ENCODE measurements around the gene AK8. TPM values are rescaled to one million over a fixed set of nuclear protein-coding genes. Genes with fewer than 3 reads are reported as not detected.

AK8 gene
- total RNA-seq, 1 experiment from 2014 or later, result not detected

DNA sequence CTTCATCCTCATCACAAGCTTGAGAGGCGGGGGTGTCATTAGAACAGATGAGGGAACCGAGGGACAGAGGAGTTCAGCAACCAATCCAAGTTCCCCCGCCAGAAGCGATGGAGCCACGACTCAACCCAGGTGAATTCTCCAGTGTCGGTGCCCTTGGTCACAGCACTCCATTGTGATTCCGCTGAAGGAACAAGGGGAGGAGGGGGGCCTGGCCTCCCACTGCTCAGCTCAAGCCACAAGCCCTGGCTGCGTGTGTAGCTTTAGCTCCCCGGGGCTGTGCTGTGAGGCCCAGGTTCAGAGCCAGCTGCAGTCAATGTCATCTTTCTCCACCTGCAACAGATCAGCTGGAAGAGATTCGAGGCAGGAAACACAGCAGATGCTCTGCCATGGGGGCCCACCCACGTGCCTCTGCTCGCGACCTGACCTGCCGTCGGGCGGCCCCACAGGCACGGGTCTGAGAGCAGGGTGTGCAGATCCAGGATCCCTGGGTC is 135.2 kb downstream of the AK8 start:
- Histone ChIP-seq H3K9me3 (ENCODE audit: low read depth, low read length, poor library complexity, severe bottlenecking) (no peaks in the 10 kb centered on the region), H3K27me3 (replicated peaks; ENCODE audit: insufficient read depth, low read depth, low read length, poor library complexity) (peaks cover 54% of the 10 kb centered on the region), H3K4me1 (ENCODE audit: insufficient read depth, low read length, poor library complexity, severe bottlenecking) (peaks cover 22% of the 10 kb centered on the region), H3K27ac (ENCODE audit: low read depth, low read length, poor library complexity, severe bottlenecking) (no peak overlapping the region), H3K36me3 (ENCODE audit: insufficient read depth, low read length, poor library complexity, severe bottlenecking) (no peaks in the 10 kb centered on the region), H3K4me3 (ENCODE audit: low read depth, low read length, poor library complexity, severe bottlenecking) (no peak overlapping the region)
- BruUV-seq (replicated peaks), result no TSS peak
- intact Hi-C loops (cut with micrococcal nuclease; ENCODE audit: unreplicated experiment), result no loop called here
- no peak for DNase-seq (ENCODE audit: low spot score)
- no peak for TF ChIP-seq EZH2 (IDR thresholded peaks at IDR 0.05; ENCODE audit: borderline replicate concordance, low read depth, low read length, poor library complexity, severe bottlenecking)
- TF ChIP-seq, protein P1, sequence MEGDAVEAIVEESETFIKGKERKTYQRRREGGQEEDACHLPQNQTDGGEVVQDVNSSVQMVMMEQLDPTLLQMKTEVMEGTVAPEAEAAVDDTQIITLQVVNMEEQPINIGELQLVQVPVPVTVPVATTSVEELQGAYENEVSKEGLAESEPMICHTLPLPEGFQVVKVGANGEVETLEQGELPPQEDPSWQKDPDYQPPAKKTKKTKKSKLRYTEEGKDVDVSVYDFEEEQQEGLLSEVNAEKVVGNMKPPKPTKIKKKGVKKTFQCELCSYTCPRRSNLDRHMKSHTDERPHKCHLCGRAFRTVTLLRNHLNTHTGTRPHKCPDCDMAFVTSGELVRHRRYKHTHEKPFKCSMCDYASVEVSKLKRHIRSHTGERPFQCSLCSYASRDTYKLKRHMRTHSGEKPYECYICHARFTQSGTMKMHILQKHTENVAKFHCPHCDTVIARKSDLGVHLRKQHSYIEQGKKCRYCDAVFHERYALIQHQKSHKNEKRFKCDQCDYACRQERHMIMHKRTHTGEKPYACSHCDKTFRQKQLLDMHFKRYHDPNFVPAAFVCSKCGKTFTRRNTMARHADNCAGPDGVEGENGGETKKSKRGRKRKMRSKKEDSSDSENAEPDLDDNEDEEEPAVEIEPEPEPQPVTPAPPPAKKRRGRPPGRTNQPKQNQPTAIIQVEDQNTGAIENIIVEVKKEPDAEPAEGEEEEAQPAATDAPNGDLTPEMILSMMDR (conservative IDR thresholded peaks at IDR 0.05; ENCODE audit: low read depth, low read length), result no peak
- ChIA-PET CTCF (no interaction called here), POLR2A (ENCODE audit: low non-redundant PET) (no interaction called here)

DNA sequence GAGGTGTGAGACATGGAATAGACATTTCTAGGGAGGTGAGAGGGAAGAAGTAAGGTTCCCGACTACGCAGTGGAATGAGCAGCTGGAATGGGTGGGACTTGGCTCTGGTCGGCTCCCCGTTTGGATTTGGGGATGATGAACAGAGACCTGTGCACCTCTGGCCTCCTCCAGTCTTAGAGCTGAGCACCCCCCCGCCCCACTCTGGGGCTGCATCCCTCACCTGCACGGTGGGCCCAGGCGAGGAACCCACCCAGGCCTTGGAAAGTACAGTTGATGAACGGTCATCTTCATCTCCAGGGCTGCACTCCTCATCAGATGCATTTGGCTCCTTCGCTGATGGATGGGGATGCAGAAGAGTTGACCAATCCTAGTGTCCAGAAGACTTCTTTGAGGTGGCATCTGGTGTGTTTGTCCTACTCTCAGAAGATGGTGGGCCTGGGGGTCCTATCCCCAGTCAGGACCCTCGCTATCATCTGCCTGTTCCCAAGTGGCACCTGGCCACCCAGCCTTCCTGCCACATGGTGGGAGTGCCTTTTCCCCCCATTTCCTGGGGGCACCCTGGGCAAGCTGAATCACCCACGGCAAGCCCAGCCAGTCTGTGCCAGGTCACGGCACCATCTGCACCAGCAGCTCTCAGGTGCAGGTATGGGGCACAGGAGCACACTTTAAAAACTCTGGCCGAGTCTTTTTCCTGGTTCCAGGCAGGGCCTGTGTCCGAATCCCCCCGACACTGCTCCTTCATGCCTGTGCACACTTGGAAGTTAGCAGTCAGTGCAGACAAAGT is 137.4 kb downstream of the AK8 start:
- no TSS peak for BruUV-seq (replicated peaks)
- POLR2A ChIA-PET (ENCODE audit: low non-redundant PET), result interaction anchor here (0.7 kb wide), 1 partner anchor 88 kb away, joined by 3 read pairs; no protein-coding TSS in a partner anchor
- Histone ChIP-seq H3K27me3 (replicated peaks; ENCODE audit: insufficient read depth, low read depth, low read length, poor library complexity) (peaks cover 46% of the 10 kb centered on the region), H3K9me3 (ENCODE audit: low read depth, low read length, poor library complexity, severe bottlenecking) (no peaks in the 10 kb centered on the region), H3K27ac (ENCODE audit: low read depth, low read length, poor library complexity, severe bottlenecking) (no peak overlapping the region), H3K4me1 (ENCODE audit: insufficient read depth, low read length, poor library complexity, severe bottlenecking) (peaks cover 21% of the 10 kb centered on the region), H3K36me3 (ENCODE audit: insufficient read depth, low read length, poor library complexity, severe bottlenecking) (no peaks in the 10 kb centered on the region), H3K4me3 (ENCODE audit: low read depth, low read length, poor library complexity, severe bottlenecking) (no peak overlapping the region)
- no peak for DNase-seq (ENCODE audit: low spot score)
- TF ChIP-seq EZH2 (IDR thresholded peaks at IDR 0.05; ENCODE audit: borderline replicate concordance, low read depth, low read length, poor library complexity, severe bottlenecking), result no peak
- TF ChIP-seq, protein P1 (conservative IDR thresholded peaks at IDR 0.05; ENCODE audit: low read depth, low read length), result no peak
- intact Hi-C loops (cut with micrococcal nuclease; ENCODE audit: unreplicated experiment), result no loop called here
- CTCF ChIA-PET, result no interaction called here

DNA sequence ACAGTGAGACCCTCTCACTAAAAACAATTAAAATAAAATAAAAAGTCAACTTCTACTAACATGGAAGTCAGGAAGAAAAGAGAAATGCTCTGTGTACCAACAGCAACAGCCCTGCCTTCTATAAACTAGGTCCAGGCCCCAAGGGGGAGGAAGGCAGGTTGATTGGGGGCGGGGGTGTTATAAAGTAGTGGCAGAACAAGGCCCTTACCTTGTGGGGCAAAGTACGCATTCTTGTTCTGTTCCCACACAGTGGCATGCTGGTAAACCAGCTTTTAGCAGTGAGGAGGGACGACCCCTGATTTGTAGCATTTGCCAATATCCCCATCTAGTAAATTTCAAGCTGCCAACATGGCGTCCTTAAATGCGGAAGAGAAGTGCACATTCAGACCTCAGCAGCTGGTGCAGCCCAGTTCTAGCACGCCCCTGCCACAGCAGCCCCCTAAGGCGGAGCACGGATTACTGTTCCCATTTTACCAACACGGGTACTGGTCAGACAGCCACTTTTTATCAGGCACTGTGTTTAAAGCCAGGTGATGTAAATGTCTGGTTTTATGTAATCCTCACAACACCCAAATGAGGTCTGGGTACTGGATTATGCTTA is 138.3 kb downstream of the AK8 start:
- Histone ChIP-seq H3K27me3 (replicated peaks; ENCODE audit: insufficient read depth, low read depth, low read length, poor library complexity) (peaks cover 37% of the 10 kb centered on the region), H3K4me3 (ENCODE audit: low read depth, low read length, poor library complexity, severe bottlenecking) (no peak overlapping the region), H3K27ac (ENCODE audit: low read depth, low read length, poor library complexity, severe bottlenecking) (no peak overlapping the region), H3K36me3 (ENCODE audit: insufficient read depth, low read length, poor library complexity, severe bottlenecking) (no peaks in the 10 kb centered on the region), H3K4me1 (ENCODE audit: insufficient read depth, low read length, poor library complexity, severe bottlenecking) (peaks cover 12% of the 10 kb centered on the region), H3K9me3 (ENCODE audit: low read depth, low read length, poor library complexity, severe bottlenecking) (no peaks in the 10 kb centered on the region)
- POLR2A ChIA-PET (ENCODE audit: low non-redundant PET), result no interaction called here
- no peak for DNase-seq (ENCODE audit: low spot score)
- no TSS peak for BruUV-seq (replicated peaks)
- intact Hi-C loops (cut with micrococcal nuclease; ENCODE audit: unreplicated experiment), result no loop called here
- CTCF ChIA-PET, result no interaction called here
- TF ChIP-seq, protein P1 (conservative IDR thresholded peaks at IDR 0.05; ENCODE audit: low read depth, low read length), result no peak
- TF ChIP-seq EZH2 (IDR thresholded peaks at IDR 0.05; ENCODE audit: borderline replicate concordance, low read depth, low read length, poor library complexity, severe bottlenecking), result no peak
